ENCODE data around the gene MAP7. TPM values are rescaled to one million over a fixed set of nuclear protein-coding genes. Genes with fewer than 3 reads are reported as not detected.

Gene MAP7
- total and polyA plus RNA-seq, 2 donors (not counting 3 experiments of a cell fraction or from before 2014, with no cell fraction given) = 0.07 to 0.42 TPM

DNA sequence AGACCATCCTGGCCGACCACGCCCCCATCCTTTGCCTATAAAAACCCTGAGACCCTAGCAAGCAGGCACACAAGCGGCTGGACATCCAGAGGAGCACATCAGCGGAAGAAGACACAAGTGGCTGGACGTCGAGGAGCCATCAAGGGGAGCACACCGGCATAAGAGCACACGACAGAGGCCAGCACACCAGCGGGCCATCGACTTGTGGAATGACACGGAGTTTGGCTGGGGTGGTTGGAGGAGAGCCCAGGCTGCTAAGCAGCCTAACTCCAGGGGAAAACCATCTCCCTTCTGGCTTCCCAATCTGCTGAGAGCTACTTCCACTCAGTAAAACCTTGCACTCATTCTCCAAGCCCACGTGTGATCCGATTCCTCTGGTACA lies 215.8 kb downstream of the MAP7 start:
- H3K27ac ChIP-seq (ENCODE audit: insufficient read depth, low read depth, low read length) = no peak overlapping the region
- H2AFZ ChIP-seq (ENCODE audit: low read depth, low read length) = no peak overlapping the region
- no peaks in the 10 kb centered on the region for H3K9me1 ChIP-seq (replicated peaks; ENCODE audit: control insufficient read depth, extremely low read depth, insufficient read depth, low read length)
- ChIA-PET POLR2A (no interaction called here), CTCF (interaction anchor here (3.5 kb wide), 1 partner anchor 17 kb away, joined by 18 read pairs; no protein-coding TSS in a partner anchor)
- no peak for TF ChIP-seq POLR2A (IDR thresholded peaks at IDR 0.05; ENCODE audit: low read depth, low read length)
- TF ChIP-seq MAX (IDR thresholded peaks at IDR 0.05; ENCODE audit: insufficient read depth, insufficient read length) = no peak
- no peak for TF ChIP-seq MYC (IDR thresholded peaks at IDR 0.05; ENCODE audit: low read depth, low read length)
- TF ChIP-seq, protein P1, sequence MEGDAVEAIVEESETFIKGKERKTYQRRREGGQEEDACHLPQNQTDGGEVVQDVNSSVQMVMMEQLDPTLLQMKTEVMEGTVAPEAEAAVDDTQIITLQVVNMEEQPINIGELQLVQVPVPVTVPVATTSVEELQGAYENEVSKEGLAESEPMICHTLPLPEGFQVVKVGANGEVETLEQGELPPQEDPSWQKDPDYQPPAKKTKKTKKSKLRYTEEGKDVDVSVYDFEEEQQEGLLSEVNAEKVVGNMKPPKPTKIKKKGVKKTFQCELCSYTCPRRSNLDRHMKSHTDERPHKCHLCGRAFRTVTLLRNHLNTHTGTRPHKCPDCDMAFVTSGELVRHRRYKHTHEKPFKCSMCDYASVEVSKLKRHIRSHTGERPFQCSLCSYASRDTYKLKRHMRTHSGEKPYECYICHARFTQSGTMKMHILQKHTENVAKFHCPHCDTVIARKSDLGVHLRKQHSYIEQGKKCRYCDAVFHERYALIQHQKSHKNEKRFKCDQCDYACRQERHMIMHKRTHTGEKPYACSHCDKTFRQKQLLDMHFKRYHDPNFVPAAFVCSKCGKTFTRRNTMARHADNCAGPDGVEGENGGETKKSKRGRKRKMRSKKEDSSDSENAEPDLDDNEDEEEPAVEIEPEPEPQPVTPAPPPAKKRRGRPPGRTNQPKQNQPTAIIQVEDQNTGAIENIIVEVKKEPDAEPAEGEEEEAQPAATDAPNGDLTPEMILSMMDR (IDR thresholded peaks at IDR 0.05; ENCODE audit: extremely low read depth in 1 of 2, insufficient read depth in 1 of 2, low read depth in 1 of 2, low read length in 2 of 2) = no peak
- TF ChIP-seq EZH2 (IDR thresholded peaks at IDR 0.05; ENCODE audit: borderline replicate concordance, low read depth, low read length, severe bottlenecking) = no peak
- no peak for TF ChIP-seq JUN (IDR thresholded peaks at IDR 0.05; ENCODE audit: borderline replicate concordance, insufficient read depth, insufficient read length, low read depth)
- TF ChIP-seq POLR2AphosphoS5 (IDR thresholded peaks at IDR 0.05; ENCODE audit: insufficient read depth, low read depth, low read length) = no peak
- TF ChIP-seq FOS (IDR thresholded peaks at IDR 0.05; ENCODE audit: borderline replicate concordance, insufficient read depth, low read length) = no peak
- TF ChIP-seq GATA2 (IDR thresholded peaks at IDR 0.05; ENCODE audit: insufficient read depth, insufficient read length, low read depth, low read length) = no peak
- no peak overlapping the region for H3K4me3 ChIP-seq (replicated peaks in 1 of 3; ENCODE audit: insufficient read depth in 1 of 3, low read depth in 1 of 3, low read length in 3 of 3)
- dilution Hi-C loops (cut with MboI; ENCODE audit: extremely low pct_ligation_motif_present, low sequenced_read_pairs) = no loop called here
- H3K79me2 ChIP-seq (ENCODE audit: control insufficient read depth, insufficient read depth, low read length) = no peaks in the 10 kb centered on the region
- H4K20me1 ChIP-seq (replicated peaks; ENCODE audit: control insufficient read depth, extremely low read depth, insufficient read depth, low read length) = no peaks in the 10 kb centered on the region
- no TSS peak for BruUV-seq (replicated peaks)
- H3K27me3 ChIP-seq (ENCODE audit: control insufficient read depth in 2 of 2, insufficient read depth in 2 of 2, low read length in 2 of 2) = peaks cover 0 to 2% of the 10 kb centered on the region in 2 experiments
- no peaks in the 10 kb centered on the region for H3K36me3 ChIP-seq (ENCODE audit: control insufficient read depth in 2 of 2, extremely low read depth in 1 of 2, insufficient read depth in 2 of 2, low read length in 2 of 2)
- intact Hi-C loops (cut with micrococcal nuclease) = no loop called here
- no peaks in the 10 kb centered on the region for H3K4me1 ChIP-seq (ENCODE audit: control insufficient read depth, extremely low read depth, insufficient read depth, low read length)
- no peaks in the 10 kb centered on the region for H3K9me3 ChIP-seq (replicated peaks; ENCODE audit: control insufficient read depth, insufficient read depth, low read length)
- no peak overlapping the region for H3K9ac ChIP-seq (replicated peaks; ENCODE audit: extremely low read depth, insufficient read depth, low read length)
- FAIRE-seq = no peak
- H3K4me2 ChIP-seq (ENCODE audit: insufficient read depth, low read length) = no peak overlapping the region
- DNase-seq (ENCODE audit: low read depth, low spot score) = no peak
